Fibroblast of lung (primary cell): ENCODE measurements around the gene SRPK2. TPM values are rescaled to one million over a fixed set of nuclear protein-coding genes. Genes with fewer than 3 reads are reported as not detected.

ENCODE experiments used
- DNase-seq, 2 donors: peaks; one replicate each; pipeline versions ENCODE4 v3.0.0 to v3.0.0-alpha.2; 2010; ENCODE audit warnings: low read depth in 2 of 2
- H2AFZ ChIP-seq: 2 replicates; pipeline ENCODE4 v1.5.1; 2012; ENCODE audit warnings: low read length, control low read depth, inconsistent platforms
- H3K27ac ChIP-seq: 2 replicates; pipeline ENCODE4 v1.5.1; 2011; ENCODE audit warnings: low read length, control low read depth; ENCODE audit not compliant: insufficient read depth
- H3K27me3 ChIP-seq: 2 replicates; pipeline ENCODE4 v1.5.1; 2011; ENCODE audit warnings: mild to moderate bottlenecking, low read length; ENCODE audit not compliant: control insufficient read depth, insufficient read depth
- H3K36me3 ChIP-seq: 2 replicates; pipeline ENCODE4 v1.5.1; 2011; ENCODE audit warnings: low read length; ENCODE audit not compliant: control insufficient read depth, insufficient read depth
- H3K4me1 ChIP-seq: 2 replicates; pipeline ENCODE4 v1.5.1; 2011; ENCODE audit warnings: low read length; ENCODE audit not compliant: control insufficient read depth, insufficient read depth; ENCODE audit errors: extremely low read depth
- H3K4me2 ChIP-seq: 2 replicates; pipeline ENCODE4 v1.5.1; 2011; ENCODE audit warnings: low read length, control low read depth; ENCODE audit not compliant: insufficient read depth; ENCODE audit errors: extremely low read depth
- H3K4me3 ChIP-seq, 4 experiments: fragments of 200-600 bp in 1 of 4; sonication (generic) in 1 of 4; replicated peaks in 1 of 4; 2 replicates each; pipeline ENCODE4 v1.5.1; 2011 to 2016; ENCODE audit warnings: low read length in 4 of 4, low read depth in 3 of 4, mild to moderate bottlenecking in 3 of 4, control low read depth in 2 of 4, inconsistent platforms in 1 of 4, mixed read lengths in 1 of 4; ENCODE audit not compliant: insufficient read depth in 1 of 4; ENCODE audit errors: control extremely low read depth in 1 of 4
- H3K79me2 ChIP-seq: 2 replicates; pipeline ENCODE4 v1.5.1; 2012; ENCODE audit warnings: mild to moderate bottlenecking, low read length, inconsistent platforms; ENCODE audit not compliant: control insufficient read depth, insufficient read depth
- H3K9ac ChIP-seq: 2 replicates; pipeline ENCODE4 v1.5.1; 2011; ENCODE audit warnings: mild to moderate bottlenecking, low read length, control low read depth; ENCODE audit not compliant: insufficient read depth
- H3K9me3 ChIP-seq: 2 replicates; pipeline ENCODE4 v1.5.1; 2012; ENCODE audit warnings: low read depth, low read length; ENCODE audit not compliant: control insufficient read depth, insufficient read depth
- H4K20me1 ChIP-seq: 2 replicates; pipeline ENCODE4 v1.5.1; 2011; ENCODE audit warnings: low read length; ENCODE audit not compliant: control insufficient read depth, insufficient read depth; ENCODE audit errors: extremely low read depth
- CTCF ChIP-seq, 2 donors: IDR thresholded peaks in 1 of 2; conservative IDR thresholded peaks in 1 of 2; 1 replicate in 1 of 2; 2 replicates in 1 of 2; pipeline ENCODE4 v1.5.1; 2011 to 2012; ENCODE audit warnings: low read length in 2 of 2, control low read depth in 1 of 2, inconsistent platforms in 1 of 2, low read depth in 1 of 2, mild to moderate bottlenecking in 1 of 2
- EZH2 ChIP-seq: IDR thresholded peaks from 2 replicates; pipeline ENCODE4 v1.5.1; 2012; ENCODE audit warnings: low read length, control low read depth, mild to moderate bottlenecking; ENCODE audit errors: missing control alignments
- polyA plus RNA-seq, 2 donors: library from polyadenylated mRNA; depleted of rRNA in 1 of 2; stranded (reverse) in 1 of 2; unstranded in 1 of 2; fragments of >200 nt; gene quantifications; 2 replicates each; pipeline ENCODE4 v1.2.1, GENCODE V29; 2011 to 2012; ENCODE audit warnings: missing spikeins in 1 of 2
- total RNA-seq: library from RNA; depleted of rRNA; stranded (reverse); fragments of >200 nt; gene quantifications from 2 replicates; pipeline ENCODE4 v1.2.1, GENCODE V29; 2014

SRPK2 gene
- total and polyA plus RNA-seq, 2 donors (not counting 1 experiment from before 2014, with no cell fraction given): 27.8 to 61.8 TPM

DNA sequence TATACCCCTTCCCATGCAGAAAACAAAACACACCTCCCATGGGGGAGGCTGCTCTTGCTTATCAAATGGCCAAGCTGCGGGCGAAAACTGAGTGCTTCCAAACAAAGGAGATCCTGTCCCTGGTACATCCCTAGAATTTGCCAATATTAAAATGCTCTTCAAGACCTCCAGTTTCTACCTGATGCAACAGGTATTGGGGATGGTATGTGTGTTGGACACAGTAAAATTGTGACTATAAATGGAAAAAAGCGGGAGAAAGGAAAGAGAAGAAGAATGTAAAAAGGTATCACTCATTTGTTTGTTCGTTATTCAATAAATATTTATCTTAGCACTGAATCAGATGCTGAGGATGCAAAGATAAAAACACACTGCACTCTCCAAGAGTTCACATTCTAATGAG lies 250.8 kb downstream of the SRPK2 start:
- Histone ChIP-seq H3K79me2 (no peaks in the 10 kb centered on the region), H3K4me2 (no peak overlapping the region), H3K27me3 (no peaks in the 10 kb centered on the region), H3K36me3 (peaks cover 7% of the 10 kb centered on the region), H3K4me3 (no peak overlapping the region), H3K9ac (no peak overlapping the region), H4K20me1 (no peaks in the 10 kb centered on the region), H3K9me3 (no peaks in the 10 kb centered on the region), H3K4me1 (no peaks in the 10 kb centered on the region), H2AFZ (no peak overlapping the region), H3K27ac (no peak overlapping the region)
- no peak for DNase-seq
- no peak for TF ChIP-seq EZH2
- no peak for TF ChIP-seq CTCF (conservative IDR thresholded peaks at IDR 0.05 in 1 of 2, IDR thresholded peaks at IDR 0.05 in 1 of 2; ENCODE audit: low read depth in 1 of 2, low read length in 2 of 2)

DNA sequence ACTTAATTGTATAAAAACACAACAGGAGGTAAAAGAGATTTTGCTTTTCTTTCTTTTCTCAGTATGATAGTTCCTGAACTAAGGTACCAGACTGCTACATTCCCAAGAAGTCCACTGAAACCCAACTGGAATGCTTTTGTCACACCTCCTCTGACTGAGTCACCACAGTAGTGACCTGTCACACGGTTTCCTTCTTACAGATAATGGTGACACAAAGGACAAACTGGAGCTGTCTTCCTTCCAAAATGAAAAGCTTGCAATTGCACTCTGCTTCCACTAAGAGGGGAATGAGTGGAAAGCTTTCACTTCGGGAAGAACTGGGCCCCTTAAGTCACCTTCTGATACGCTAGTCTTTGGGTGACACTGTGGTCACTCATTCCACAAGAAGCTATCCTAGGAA lies 252.5 kb downstream of the SRPK2 start:
- Histone ChIP-seq H3K79me2 (no peaks in the 10 kb centered on the region), H3K27me3 (no peaks in the 10 kb centered on the region), H3K4me3 (no peak overlapping the region), H2AFZ (no peak overlapping the region), H3K36me3 (peaks cover 4% of the 10 kb centered on the region), H3K4me2 (no peak overlapping the region), H3K9me3 (no peaks in the 10 kb centered on the region), H4K20me1 (no peaks in the 10 kb centered on the region), H3K4me1 (no peaks in the 10 kb centered on the region), H3K27ac (no peak overlapping the region), H3K9ac (no peak overlapping the region)
- TF ChIP-seq CTCF (conservative IDR thresholded peaks at IDR 0.05 in 1 of 2, IDR thresholded peaks at IDR 0.05 in 1 of 2; ENCODE audit: low read depth in 1 of 2, low read length in 2 of 2): peak in 1 of 2 donors; percentile 31
- no peak for TF ChIP-seq EZH2
- DNase-seq: no peak

- H3K27me3 ChIP-seq: no peaks in the 10 kb centered on the region
- H3K4me3 ChIP-seq: no peak overlapping the region
- H3K9me3 ChIP-seq: no peaks in the 10 kb centered on the region
- H3K9ac ChIP-seq: no peak overlapping the region
- no peaks in the 10 kb centered on the region for H3K79me2 ChIP-seq
- H3K4me2 ChIP-seq: no peak overlapping the region
- no peak overlapping the region for H3K27ac ChIP-seq
- H3K4me1 ChIP-seq: no peaks in the 10 kb centered on the region
- no peak for TF ChIP-seq EZH2
- no peak for TF ChIP-seq CTCF (conservative IDR thresholded peaks at IDR 0.05 in 1 of 2, IDR thresholded peaks at IDR 0.05 in 1 of 2; ENCODE audit: low read depth in 1 of 2, low read length in 2 of 2)
- peaks cover 4% of the 10 kb centered on the region for H3K36me3 ChIP-seq
- DNase-seq: no peak
- H4K20me1 ChIP-seq: no peaks in the 10 kb centered on the region
- H2AFZ ChIP-seq: no peak overlapping the region
Observed at GRCh38 chr7:105133986-105134655, 254.6 kb downstream of the SRPK2 start.
